Immature natural killer cell (primary cell): ENCODE data around the gene DUSP22. TPM values are rescaled to one million over a fixed set of nuclear protein-coding genes. Genes with fewer than 3 reads are reported as not detected.

ENCODE experiments used
- polyA plus RNA-seq, 3 donors: library from polyadenylated mRNA; unstranded; fragments of 300-500 nt; fragmentation: Illumina TruSeq; gene quantifications; one replicate each; pipeline ENCODE4 v1.2.3, GENCODE V29; 2021

Gene DUSP22
- polyA plus RNA-seq, 3 donors from 2014 or later: 55.0 to 80.1 (median 65.3) TPM

Other genes starting within 250 kb of the DUSP22 start
- under 1 TPM; 0.41 to 0.98 (median 0.51) TPM for gene IRF4, start 99.3 kb downstream of the DUSP22 start, polyA plus RNA-seq